Suprapubic skin (tissue), 4 donors: Measurements from ENCODE around the gene PDE4D.

ENCODE experiments used
- POLR2A ChIP-seq, 2 donors: fragments of 450-650 bp; IDR thresholded peaks; one replicate each; pipeline ENCODE4 v1.6.1; 2017; ENCODE audit warnings: antibody characterized with exemption in 2 of 2, mild to moderate bottlenecking in 2 of 2, moderate library complexity in 2 of 2
- POLR2AphosphoS5 ChIP-seq, 3 donors: sonication (generic); formaldehyde crosslinking; IDR thresholded peaks; one replicate each; pipeline ENCODE4 v1.6.1; 2017; ENCODE audit warnings: antibody characterized with exemption in 3 of 3
- TF ChIP-seq, protein P1 (sequence below), 2 donors: fragments of 200-600 bp in 1 of 2; fragments of 450-650 bp in 1 of 2; sonication (generic) in 1 of 2; IDR thresholded peaks; one replicate each; pipeline ENCODE4 v1.5.1; 2016 to 2019; ENCODE audit warnings: antibody characterized with exemption in 2 of 2, mild to moderate bottlenecking in 1 of 2, moderate library complexity in 1 of 2

DNA sequence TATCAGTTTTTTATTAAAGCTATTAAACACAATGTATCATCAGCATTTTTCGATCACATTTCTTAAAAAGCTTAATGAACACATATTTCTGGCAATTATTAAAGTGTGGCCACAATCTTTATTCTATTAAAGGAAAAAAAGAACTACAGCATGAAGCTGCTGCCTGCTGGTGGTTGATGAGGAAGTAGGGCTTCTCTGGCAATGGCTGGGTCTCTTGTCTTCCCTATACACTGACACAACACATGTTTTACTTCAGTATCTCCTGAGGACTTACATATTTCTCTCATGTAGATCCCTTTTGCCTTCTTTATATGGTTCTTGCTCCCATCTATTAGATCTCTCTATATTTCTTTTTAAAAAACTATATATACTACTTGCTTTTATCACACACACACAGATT, 719.9 kb downstream of the PDE4D start:
- TF ChIP-seq, protein P1, sequence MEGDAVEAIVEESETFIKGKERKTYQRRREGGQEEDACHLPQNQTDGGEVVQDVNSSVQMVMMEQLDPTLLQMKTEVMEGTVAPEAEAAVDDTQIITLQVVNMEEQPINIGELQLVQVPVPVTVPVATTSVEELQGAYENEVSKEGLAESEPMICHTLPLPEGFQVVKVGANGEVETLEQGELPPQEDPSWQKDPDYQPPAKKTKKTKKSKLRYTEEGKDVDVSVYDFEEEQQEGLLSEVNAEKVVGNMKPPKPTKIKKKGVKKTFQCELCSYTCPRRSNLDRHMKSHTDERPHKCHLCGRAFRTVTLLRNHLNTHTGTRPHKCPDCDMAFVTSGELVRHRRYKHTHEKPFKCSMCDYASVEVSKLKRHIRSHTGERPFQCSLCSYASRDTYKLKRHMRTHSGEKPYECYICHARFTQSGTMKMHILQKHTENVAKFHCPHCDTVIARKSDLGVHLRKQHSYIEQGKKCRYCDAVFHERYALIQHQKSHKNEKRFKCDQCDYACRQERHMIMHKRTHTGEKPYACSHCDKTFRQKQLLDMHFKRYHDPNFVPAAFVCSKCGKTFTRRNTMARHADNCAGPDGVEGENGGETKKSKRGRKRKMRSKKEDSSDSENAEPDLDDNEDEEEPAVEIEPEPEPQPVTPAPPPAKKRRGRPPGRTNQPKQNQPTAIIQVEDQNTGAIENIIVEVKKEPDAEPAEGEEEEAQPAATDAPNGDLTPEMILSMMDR (IDR thresholded peaks at IDR 0.05), result no peak
- TF ChIP-seq POLR2AphosphoS5 (IDR thresholded peaks at IDR 0.05), result no peak
- no peak for TF ChIP-seq POLR2A (IDR thresholded peaks at IDR 0.05)
